GM18873 (cell line): ENCODE measurements around the gene SDK1.
"Not testable (repeated sequence)": the region's sequence is repeated elsewhere in the genome, so short reads cannot be mapped to it uniquely, and the experiment has no call there.

ENCODE experiments used
- ATAC-seq: cut with Tn5 transposase; IDR thresholded peaks from one replicate; pipeline ENCODE4 v1.9.1; 2021; ENCODE audit warnings: mild to moderate bottlenecking, moderate library complexity, moderate number of reproducible peaks; ENCODE audit not compliant: unreplicated experiment, low FRiP score

The SDK1 gene

GRCh38 chr7:3928727-3929515, 627.9 kb downstream of the SDK1 start:
- no peak for ATAC-seq

DNA sequence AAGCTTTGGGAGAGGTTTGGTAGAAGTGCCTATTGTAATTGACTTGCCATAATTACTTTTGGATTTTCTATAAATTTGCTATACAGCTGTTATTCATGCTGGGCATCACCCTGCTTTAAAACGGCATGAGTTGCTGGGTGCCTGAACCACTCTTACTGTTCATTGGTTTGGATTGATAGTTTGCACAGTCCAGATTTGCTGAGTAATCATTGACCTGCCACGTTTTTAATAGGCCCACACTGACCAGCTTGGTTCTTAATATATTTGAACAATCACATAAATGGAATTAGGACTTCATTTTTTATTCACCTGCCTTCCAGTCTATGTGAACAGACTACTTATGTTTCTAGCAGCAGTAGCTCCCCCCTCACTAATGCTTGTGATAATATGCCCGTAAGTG, 630.8 kb downstream of the SDK1 start:
- ATAC-seq = no peak

DNA sequence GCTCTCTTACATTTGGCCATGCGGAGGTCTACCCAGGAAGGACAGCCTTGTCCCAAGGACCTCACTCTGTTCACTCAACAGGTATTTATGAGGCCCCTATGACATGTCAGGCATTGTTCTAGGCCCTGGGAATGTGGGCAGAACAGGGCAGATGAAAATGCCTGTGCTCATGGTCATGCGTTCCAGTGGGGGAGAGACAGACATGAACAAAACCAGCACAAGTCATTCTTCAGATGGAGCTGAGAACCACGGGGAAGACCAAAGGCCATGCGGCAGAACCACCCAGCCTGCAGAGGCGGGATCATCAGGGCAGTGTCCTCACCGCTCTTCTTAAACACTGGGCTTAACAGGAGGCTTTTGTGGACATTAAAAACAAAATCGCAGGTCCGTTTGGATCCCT, 636.1 kb downstream of the SDK1 start:
- ATAC-seq = no peak

DNA sequence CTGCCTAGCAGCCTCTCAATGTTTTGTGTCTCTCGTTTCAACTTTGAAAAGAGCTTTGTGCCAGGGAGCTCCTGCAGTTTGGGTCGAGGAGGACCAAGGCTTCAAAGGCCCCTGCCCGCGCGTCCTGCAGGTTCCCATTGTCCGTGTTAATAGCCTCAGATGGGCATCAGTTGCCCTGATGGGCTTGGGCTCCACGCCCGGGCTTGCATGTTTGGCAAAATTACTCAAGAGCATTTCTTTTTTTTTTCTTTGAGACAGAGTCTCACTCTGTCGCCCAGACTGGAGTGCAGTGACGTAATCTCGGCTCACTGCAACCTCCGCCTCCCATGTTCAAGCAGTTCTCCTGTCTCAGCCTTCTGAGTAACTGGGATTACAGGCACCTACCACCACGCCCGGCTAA, 636.6 kb downstream of the SDK1 start:
- ATAC-seq = no peak

GRCh38 chr7:3941706-3942105, 640.7 kb downstream of the SDK1 start:
- ATAC-seq = not testable (repeated sequence)

GRCh38 chr7:3942276-3942675, 641.2 kb downstream of the SDK1 start:
- no peak for ATAC-seq

DNA sequence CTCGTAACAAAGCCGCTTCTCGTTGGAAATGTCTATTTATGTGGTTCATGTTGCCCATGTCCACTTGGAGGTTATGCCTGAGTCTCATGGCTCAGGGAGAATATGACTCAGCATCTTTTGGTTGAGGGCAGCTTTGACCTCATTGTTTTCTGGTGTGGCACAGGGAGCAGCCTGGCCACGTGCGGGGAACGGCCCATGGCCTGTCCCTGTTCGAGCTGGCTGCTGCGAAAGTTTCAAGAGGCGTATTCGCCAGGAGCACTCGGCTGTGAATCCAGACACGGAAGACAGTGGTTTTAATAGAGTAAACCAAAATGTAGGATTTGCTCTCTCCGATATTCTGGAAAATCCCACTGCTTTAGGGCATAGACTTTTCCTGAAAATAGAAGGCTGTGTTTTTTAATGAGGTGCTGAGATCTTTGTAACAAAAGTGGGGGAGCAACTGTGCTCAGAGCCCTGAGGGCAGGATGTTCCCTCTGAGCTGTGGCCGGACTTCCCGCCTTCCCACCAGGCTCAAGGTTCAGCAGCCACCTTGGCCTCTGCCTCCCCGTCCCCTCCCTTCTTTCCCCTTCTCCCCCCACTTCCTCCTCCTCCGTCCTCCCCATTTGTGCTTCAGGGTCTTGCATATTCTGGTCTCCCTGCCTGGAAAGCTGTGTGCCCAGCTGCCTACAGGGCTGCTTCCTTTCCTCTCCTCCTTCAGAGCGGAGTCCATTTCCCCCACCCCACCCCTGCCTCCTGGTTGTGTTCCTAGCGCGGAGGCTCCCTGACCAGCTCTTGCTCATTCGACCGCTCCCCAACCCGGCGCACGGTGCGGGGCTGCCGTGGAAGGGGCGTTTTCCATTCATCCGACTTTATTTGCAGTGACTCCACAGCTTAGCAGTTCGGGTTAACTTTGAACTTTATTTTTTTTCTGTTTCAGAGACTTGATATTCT, 642.0 kb downstream of the SDK1 start:
- no peak for ATAC-seq

DNA sequence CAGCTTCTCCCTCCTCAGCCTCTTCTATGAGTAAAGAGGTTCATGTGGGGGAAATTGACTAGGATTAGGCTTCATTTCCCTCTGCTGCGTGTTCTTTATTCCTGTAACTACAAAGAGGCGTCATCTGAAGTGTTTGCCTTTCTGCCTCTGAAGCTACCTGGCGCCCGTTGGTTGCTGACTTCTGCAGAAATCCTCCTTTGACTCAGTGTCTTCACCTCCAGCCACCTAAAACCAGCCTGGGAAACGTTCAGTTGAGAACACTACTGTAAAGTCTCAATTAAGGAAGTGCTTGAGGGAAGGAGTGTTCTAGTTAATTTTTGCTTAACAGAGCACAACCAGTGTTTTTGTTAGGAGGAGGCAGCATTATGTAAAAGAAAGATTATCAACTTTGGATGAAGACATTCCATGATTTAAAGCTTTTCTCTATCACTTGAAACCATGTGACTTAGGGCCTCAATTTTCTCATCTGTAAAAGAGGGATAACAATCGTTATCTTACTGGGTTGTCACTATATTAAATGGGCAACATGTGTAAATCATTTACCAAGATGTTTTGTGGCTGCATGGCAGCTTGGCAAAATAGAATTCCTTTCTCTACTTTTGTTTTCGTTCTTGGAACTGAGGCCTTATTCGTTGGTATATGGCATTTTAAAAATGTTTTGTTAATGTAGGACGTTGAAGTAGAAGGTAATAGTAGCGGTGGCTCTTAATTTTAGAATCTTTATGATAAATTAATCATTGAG, 642.9 kb downstream of the SDK1 start:
- ATAC-seq = no peak

DNA sequence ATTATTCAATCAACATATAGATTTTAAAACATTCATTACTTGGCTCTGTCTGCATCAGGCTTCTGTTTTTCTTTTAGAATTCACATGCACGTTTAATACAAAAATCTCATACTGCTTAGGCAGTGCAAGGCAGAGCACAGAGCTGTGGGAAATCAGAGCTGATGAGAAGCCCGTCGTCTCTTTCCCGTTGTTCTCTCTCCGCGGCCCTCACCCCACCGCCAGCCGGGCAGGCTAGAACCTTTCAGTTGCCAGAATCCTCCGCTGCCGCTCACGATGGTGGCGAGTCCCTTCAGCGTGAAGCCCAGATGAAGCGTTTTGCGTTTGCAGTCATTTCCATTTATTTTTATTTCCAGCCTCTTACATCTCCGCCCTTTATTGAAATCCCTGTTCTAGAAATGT, 648.2 kb downstream of the SDK1 start:
- ATAC-seq = no peak

- ATAC-seq = no peak
These were observed 649.2 kb downstream of the SDK1 start for GRCh38 chr7:3950249-3950648.

DNA sequence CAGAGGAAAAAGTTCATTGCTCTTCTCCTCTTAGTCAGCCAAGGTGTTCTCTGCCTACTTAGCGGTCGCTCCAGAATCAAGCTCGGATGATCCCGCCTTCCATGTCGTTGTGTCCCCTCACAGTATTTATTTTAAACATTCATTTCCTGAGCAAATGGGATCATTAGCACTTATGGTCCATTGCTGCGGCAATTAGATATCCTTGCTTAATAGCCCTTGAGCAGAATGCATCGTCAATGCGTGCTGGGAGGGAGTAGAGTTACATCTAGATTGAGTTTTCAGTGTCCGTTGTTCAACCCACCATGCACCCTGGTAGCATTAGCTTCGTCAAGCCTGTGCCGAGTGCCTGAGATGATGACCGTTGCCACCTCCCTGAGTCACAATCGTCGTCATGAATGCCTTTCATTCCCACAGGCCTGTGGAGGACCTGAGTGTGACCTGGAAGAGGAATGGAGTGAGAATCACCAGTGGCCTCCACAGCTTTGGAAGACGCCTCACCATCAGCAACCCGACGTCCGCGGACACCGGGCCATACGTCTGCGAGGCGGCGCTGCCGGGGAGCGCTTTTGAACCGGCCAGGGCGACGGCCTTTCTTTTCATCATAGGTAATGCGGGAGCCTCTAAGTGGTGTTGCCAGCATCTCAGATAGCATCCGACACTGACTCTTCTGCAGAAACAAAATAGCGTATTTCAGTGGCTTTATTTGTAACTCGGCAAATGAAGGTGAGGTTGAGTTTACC, 650.4 kb downstream of the SDK1 start:
- no peak for ATAC-seq

GRCh38 chr7:3953133-3953532, 652.1 kb downstream of the SDK1 start:
- ATAC-seq = no peak

DNA sequence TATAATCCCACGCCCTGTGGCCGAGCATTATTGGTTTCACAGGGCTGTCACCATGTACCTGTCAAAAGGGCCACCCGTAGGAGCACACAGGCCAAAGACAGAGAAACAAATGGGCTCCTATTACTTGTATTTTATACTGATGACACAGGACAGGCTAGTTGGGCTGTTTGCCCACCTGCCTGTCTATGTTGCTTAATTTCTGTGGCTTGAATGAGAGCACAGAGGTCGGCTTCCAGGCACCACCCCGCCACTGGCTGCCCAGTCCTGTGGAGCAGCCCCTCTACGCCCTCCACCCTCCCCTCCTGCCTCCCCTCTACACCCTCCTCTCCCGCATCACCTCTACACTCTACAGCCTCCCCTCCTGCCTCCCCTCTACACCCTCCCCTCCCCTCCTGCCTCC, 652.9 kb downstream of the SDK1 start:
- ATAC-seq = no peak

GRCh38 chr7:3955026-3955425, 654.0 kb downstream of the SDK1 start:
- no peak for ATAC-seq

GRCh38 chr7:3955751-3956696, 655.0 kb downstream of the SDK1 start:
- peak; percentile 80 for ATAC-seq

DNA sequence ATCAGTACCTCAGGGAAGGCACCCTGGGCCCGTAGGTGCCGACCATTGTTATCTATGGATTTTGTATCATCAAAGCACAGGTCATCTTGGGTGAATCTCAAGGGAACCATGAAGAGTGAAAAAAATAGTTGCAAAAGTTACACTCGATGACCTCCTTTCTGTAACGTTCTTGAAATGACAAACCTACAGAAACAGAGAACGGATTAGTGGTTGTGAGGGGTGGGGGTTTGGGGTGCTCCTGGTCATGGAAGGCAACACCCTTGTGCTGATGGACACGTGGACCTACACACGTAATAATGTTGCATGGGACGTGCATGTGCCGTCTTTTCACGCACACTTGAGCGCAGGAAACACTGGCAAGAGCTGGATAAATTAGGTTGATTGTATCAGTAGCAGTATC, 655.9 kb downstream of the SDK1 start:
- peak; percentile 37 for ATAC-seq

GRCh38 chr7:3957472-3958108, 656.5 kb downstream of the SDK1 start:
- ATAC-seq = no peak

GRCh38 chr7:3958109-3958483, 657.0 kb downstream of the SDK1 start:
- ATAC-seq = no peak

DNA sequence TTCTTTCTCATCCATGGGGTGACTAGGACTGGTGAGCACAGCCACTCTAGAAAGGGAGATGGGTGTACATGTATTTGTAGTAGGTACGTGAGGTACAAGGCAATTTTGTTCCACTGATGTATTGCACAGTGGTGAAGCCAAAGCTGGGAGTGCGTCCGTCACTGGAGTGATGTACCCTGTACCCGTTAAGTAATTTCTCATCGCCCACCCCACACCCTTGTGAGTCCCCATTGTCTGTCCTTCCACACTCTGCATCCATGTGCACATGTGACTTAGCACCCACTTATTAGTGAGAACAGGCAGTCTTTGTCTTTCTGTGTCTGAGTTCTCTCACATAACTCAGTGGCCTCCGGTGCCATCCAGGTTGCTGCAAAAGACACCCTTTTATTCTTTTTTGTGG, 658.3 kb downstream of the SDK1 start:
- ATAC-seq = no peak
